DMS114 treated with DMSO at 0.1 percent for 48 hours (cell line): ENCODE data around the gene SPIB.

Experiments used
- DNase-seq: peaks from one replicate; lab custom pipeline; 2025; ENCODE audit not compliant: unreplicated experiment; lab: John Stamatoyannopoulos, UW

Gene SPIB

DNA sequence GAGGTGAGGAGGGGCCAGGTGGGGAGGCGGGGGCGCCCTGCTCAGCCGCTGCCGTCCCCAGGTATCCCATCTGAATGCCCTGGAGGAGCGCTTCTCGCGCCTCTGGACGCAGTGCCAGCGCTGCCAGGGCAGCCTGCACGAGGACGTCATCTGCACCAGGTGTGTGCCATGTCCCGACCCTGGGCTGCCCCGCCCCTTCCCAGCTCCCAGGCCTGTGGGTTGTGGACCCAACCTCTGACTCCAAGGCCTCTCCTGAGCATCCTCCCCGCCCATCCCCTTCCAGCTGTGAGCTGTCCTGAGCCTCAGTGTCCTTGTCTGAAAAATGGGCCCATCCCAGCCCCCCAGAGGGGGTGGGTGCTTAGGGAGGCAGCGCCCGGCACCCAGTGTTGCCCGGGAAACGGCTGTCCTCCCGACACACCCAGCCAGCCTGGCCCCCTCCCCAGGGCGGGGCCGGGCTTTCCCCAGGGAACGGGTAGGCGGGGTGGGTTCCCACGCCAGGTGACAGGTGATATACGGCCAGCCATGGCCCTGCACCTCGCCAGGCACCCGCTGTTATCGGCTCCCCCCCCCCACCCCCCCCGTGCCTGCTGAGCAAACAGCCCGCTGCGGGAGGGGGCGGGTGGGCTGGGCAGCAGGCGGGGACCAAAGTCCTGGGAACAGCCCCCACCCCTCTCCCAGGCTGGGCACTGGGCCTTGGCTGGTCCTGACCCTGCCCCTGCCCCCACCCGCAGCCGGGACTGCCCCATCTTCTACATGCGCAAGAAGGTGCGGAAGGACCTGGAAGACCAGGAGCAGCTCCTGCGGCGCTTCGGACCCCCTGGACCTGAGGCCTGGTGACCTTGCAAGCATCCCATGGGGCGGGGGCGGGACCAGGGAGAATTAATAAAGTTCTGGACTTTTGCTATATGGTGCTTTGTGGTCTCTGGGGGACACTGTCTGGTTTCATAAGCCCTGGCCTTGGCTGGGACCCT lies 1.3 kb upstream of the SPIB start:
- no peak for DNase-seq

- no peak for DNase-seq
These were observed 363 bp downstream of the SPIB start for GRCh38 chr19:50419022-50419579.

GRCh38 chr19:50419580-50420035 lies 870 bp downstream of the SPIB start:
- DNase-seq = no peak

- DNase-seq = no peak
These were observed 1.4 kb downstream of the SPIB start for GRCh38 chr19:50420127-50420526.

GRCh38 chr19:50420808-50421207 lies 2.1 kb downstream of the SPIB start:
- DNase-seq = no peak

DNA sequence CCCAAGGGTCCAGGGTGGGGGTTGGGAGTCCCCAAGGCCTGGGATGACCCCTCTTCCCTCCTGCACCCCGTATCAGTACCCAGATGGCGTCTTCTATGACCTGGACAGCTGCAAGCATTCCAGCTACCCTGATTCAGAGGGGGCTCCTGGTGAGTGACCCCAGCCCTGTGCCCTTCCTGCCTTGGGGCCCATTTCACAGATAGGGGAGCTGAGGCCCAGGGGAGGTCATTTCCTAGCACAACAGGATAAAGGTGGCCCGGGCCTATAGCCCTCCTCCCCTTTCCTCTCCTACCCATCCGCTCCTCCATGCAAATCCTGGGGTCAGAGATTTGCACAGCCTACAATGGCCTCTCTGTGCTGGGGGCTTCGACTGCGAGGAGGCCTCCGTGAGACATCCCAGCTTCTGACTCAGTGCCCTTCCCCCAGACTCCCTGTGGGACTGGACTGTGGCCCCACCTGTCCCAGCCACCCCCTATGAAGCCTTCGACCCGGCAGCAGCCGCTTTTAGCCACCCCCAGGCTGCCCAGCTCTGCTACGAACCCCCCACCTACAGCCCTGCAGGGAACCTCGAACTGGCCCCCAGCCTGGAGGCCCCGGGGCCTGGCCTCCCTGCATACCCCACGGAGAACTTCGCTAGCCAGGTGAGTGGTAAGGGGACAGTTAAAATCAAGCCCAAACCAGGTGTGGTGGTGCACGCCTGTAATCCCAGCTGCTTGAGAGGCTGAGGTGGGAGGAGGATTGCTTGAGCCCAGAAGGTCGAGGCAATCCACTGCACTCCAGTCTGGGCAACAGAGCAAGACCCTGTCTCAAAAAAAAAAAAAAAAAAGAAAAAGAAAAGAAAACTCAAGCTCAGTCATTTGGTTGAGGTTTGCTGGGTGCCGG lies 3.9 kb downstream of the SPIB start:
- no peak for DNase-seq

DNA sequence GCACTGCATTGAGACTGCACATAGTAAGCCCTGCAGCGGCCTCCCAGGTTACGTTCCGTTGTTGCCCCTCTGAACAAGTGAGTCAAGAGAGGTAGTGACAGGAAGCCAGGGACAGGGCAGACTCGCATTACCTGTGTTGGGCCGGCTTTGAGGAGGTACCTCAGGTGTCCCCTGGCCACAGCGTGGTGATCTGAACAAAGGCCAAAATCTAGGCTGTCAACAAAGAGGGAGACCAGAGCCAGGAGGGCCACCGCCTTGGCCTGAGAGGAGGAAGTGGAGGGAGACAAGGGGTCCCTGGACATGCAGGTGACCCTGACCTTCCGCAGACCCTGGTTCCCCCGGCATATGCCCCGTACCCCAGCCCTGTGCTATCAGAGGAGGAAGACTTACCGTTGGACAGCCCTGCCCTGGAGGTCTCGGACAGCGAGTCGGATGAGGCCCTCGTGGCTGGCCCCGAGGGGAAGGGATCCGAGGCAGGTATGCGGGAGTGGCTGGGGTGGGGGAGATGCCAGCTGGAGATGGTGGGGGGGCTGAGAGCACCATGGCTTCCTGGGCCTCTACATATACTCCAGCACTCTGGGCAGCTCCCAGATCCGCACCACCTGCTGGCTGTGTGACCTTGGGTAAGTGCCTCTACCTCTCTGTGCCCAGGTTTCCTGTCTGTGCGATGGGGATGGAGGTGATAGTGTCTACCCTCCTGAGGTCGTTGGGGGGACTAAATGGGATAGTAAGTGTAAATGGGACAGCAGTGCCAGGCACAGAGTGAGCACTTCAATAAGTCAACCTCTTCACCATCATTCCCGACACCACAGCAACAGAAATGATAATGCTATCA lies 4.8 kb downstream of the SPIB start:
- no peak for DNase-seq

DNA sequence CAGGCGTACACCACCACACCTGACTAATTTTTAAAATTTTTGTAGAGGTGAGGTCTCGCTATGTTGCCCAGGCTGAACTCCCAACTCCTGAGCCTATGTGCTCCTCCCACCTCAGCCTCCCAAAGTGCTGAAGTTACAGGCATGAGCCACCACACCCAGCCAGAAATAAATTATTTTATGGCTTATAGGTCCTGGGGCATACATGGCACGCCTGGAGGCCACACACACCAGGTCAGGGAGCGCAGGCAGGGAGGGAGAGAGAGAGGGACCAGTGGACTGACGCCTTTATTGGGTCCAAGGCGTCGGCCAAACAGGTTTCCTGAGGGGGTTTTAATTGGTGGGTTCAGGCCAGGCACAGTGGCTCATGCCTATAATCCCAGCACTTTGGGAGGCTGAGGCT lies 6.8 kb downstream of the SPIB start:
- DNase-seq = no peak

DNA sequence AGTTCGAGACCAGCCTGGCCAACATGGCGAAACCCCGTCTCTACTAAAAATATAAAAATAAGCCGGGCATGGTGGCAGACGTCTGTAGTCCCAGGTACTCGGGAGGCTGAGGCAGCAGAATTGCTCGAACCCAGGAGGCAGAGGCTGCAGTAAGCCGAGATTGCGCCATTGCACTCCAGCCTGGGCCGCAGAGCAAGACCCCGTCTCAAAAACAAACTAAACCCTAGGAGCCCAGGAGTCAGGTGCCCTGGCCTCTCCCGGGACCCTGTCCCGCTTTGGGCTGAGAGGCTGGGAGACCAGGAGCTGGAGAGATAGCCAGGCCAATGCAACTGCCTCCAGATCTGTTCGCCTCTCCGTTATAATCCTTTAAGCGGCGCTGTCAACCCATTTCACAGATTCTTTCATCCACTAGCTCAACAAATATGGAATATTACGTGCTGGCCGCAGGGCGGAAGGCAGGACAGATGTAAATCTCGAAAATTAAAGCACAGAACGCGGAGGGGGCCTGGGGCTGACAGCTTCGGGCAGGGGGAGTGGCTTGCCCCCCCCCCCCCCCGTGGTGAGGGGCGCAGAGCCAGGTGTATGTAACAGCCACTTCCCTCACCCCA lies 8.7 kb downstream of the SPIB start:
- no peak for DNase-seq

DNA sequence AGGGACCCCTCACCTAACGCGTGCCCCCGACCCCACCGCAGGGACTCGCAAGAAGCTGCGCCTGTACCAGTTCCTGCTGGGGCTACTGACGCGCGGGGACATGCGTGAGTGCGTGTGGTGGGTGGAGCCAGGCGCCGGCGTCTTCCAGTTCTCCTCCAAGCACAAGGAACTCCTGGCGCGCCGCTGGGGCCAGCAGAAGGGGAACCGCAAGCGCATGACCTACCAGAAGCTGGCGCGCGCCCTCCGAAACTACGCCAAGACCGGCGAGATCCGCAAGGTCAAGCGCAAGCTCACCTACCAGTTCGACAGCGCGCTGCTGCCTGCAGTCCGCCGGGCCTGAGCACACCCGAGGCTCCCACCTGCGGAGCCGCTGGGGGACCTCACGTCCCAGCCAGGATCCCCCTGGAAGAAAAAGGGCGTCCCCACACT lies 9.3 kb downstream of the SPIB start:
- no peak for DNase-seq

- no peak for DNase-seq
These were observed 10.2 kb downstream of the SPIB start for GRCh38 chr19:50428772-50429463.

GRCh38 chr19:50430888-50431342 lies 12.2 kb downstream of the SPIB start:
- no peak for DNase-seq

DNA sequence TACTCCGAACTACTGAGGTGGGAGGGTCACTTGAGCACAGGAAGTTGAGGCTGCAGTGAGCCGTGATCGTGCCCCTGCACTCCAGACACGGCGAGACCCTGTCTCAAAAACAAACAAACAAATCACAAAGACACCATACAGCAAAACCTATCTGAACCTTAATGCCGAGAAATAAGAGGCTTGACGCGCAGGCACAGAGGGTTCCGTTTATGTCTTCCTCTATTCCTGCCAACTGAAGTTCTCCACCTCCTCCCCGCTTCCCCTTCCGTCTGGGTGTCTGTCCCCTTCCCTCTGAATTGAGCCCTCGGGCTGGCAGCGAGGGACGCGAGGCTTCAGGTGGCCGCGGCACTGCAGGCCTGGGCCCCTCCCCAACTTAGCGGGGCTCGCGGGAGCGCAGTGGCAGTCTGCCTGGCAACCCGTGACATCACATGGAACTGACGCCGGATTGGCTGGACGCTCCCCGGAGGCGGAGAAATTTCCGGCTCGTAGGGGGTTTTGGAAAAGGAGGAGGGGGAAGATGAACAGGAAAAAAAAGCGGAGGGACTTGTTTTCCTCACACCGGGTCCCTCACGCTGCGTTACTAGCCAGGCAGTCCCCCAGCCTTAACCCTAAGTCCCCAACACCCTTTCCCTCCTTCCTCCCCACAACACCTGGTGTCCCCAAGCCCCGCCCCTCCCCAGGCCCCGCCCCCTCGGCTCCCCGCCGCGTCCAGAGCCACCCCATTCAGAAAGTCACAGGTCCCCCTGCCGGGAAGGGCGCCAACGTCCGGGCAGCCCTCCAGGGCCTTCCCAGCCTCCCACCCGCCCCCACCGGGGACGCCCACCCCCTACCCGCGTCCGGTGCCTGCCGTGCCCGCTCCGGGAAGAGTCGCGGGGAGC lies 12.8 kb downstream of the SPIB start:
- DNase-seq = peak; percentile 40

GRCh38 chr19:50432221-50433028 lies 13.7 kb downstream of the SPIB start, which contains the start of gene MYBPC2:
TSS of gene MYBPC2 (plus strand) at chr19:50432892. CDS start at chr19:50432954, 62 bp downstream.
- DNase-seq = no peak

DNA sequence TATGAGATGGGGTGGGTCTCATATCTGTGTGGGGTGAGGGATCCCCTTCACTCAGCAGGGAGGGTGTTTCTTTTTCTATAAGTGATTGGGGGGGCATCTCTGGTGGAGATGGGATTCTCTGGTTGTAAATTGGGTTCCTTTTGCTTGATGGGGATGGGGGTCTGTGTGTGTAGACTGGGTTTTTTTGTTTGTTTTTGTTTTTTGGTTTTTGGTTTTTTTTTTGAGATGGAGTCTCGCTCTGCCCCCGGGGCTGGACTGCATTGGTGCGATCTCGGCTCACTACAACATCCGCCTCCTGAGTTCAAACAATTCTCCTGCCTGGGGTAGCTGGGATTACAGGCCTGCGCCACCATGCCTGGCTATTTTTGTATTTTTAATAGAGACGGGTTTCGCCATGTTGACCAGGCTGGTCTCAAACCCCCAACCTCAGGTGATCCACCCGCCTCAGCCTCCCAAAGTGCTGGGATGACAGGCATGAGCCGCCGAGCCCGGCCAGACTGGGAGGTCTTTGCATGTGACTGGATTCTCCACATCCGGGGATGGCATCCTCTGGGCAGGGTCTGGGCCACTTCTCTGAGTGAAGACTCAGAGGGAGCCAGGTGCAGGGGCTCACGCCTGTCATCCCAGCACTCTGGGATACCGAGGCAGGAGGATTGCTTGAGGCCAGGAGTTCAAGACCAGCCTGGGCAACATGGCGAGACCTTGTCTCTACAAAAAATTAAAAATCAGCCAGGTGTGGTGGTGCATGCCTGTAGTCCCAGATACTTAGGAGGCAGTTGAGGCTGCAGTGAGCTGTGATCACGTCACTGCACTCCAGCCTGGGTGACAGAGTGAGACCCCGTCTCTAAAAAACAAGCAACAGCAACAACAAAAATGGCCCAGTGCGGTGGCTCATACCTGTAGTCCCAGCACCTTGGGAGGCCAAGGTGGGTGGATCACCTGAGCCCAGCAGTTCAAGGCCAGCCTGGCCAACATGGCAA lies 14.8 kb downstream of the SPIB start:
- no peak for DNase-seq

DNA sequence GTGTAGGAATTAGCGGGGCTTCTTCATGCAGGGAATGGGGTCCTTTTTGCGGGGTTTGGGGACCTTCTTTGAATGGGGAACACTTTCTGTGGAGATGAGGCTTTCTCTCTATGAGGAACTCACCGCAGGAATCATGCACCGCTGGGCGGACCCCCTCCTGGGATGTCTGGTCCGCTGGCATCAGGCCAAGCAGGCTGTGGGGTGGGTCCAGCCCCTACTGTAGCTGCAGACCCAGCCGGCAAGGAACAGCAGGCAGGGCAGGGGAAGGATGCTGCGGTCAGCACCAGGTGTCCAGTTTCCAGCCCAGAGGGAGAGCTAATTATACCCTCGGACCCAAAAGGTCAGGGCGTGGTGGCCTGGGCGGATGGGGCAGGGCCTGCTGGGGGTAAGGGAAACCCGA lies 15.8 kb downstream of the SPIB start:
- DNase-seq = no peak
